ENCODE measurements around the gene PDE4D. TPM values are rescaled to one million over a fixed set of nuclear protein-coding genes. Genes with fewer than 3 reads are reported as not detected.

PDE4D gene
- total and polyA plus RNA-seq, 2 donors (not counting 3 experiments of a cell fraction or from before 2014, with no cell fraction given), result 34.5 to 51.2 TPM

GRCh38 chr5:59516161-59516560 is 377.4 kb downstream of the PDE4D start:
- DNase-seq (ENCODE audit: low read depth, low spot score) (peak; percentile 28), FAIRE-seq (no peak)
- Histone ChIP-seq H3K9me3 (replicated peaks; ENCODE audit: control insufficient read depth, insufficient read depth, low read length) (no peaks in the 10 kb centered on the region), H3K27me3 (ENCODE audit: control insufficient read depth in 2 of 2, insufficient read depth in 2 of 2, low read length in 2 of 2) (no peaks in the 10 kb centered on the region), H3K27ac (ENCODE audit: insufficient read depth, low read depth, low read length) (no peak overlapping the region), H3K36me3 (ENCODE audit: control insufficient read depth in 2 of 2, extremely low read depth in 1 of 2, insufficient read depth in 2 of 2, low read length in 2 of 2) (no peaks in the 10 kb centered on the region), H3K79me2 (ENCODE audit: control insufficient read depth, insufficient read depth, low read length) (no peaks in the 10 kb centered on the region), H3K4me3 (replicated peaks in 1 of 3; ENCODE audit: insufficient read depth in 1 of 3, low read depth in 1 of 3, low read length in 3 of 3) (no peak overlapping the region), H3K9ac (replicated peaks; ENCODE audit: extremely low read depth, insufficient read depth, low read length) (no peak overlapping the region), H3K4me1 (ENCODE audit: control insufficient read depth, extremely low read depth, insufficient read depth, low read length) (peaks cover 26% of the 10 kb centered on the region), H3K4me2 (ENCODE audit: insufficient read depth, low read length) (peak overlapping the region; percentile 6), H3K9me1 (replicated peaks; ENCODE audit: control insufficient read depth, extremely low read depth, insufficient read depth, low read length) (no peaks in the 10 kb centered on the region), H4K20me1 (replicated peaks; ENCODE audit: control insufficient read depth, extremely low read depth, insufficient read depth, low read length) (no peaks in the 10 kb centered on the region), H2AFZ (ENCODE audit: low read depth, low read length) (no peak overlapping the region)
- intact Hi-C loops (cut with micrococcal nuclease) (no loop called here), dilution Hi-C loops (cut with MboI; ENCODE audit: extremely low pct_ligation_motif_present, low sequenced_read_pairs) (no loop called here)
- TF ChIP-seq MAX (IDR thresholded peaks at IDR 0.05; ENCODE audit: insufficient read depth, insufficient read length) (no peak), FOS (IDR thresholded peaks at IDR 0.05; ENCODE audit: borderline replicate concordance, insufficient read depth, low read length) (no peak), MYC (IDR thresholded peaks at IDR 0.05; ENCODE audit: low read depth, low read length) (no peak), JUN (IDR thresholded peaks at IDR 0.05; ENCODE audit: borderline replicate concordance, insufficient read depth, insufficient read length, low read depth) (no peak), EZH2 (IDR thresholded peaks at IDR 0.05; ENCODE audit: borderline replicate concordance, low read depth, low read length, severe bottlenecking) (no peak), POLR2A (IDR thresholded peaks at IDR 0.05; ENCODE audit: low read depth, low read length) (no peak), GATA2 (IDR thresholded peaks at IDR 0.05; ENCODE audit: insufficient read depth, insufficient read length, low read depth, low read length) (no peak), CTCF (IDR thresholded peaks at IDR 0.05; ENCODE audit: extremely low read depth in 1 of 2, insufficient read depth in 1 of 2, low read depth in 1 of 2, low read length in 2 of 2) (no peak), POLR2AphosphoS5 (IDR thresholded peaks at IDR 0.05; ENCODE audit: insufficient read depth, low read depth, low read length) (no peak)
- ChIA-PET POLR2A (no interaction called here), CTCF (interaction anchor here (0.9 to 5.6 kb wide), 4 partner anchors 9 to 157 kb away, joined by 3 to 29 read pairs (median 18); no protein-coding TSS in a partner anchor)
- BruUV-seq (replicated peaks), result no TSS peak

Measured in endothelial cell of umbilical vein (primary cell).